Activated naive CD8-positive, alpha-beta T cell (primary cell): ENCODE results near the gene CCDC190.
"Not testable (repeated sequence)": the region's sequence is repeated elsewhere in the genome, so short reads cannot be mapped to it uniquely, and the experiment has no call there.

ENCODE experiments used
- H3K27ac Mint-ChIP-seq: one replicate; pipeline ENCODE4 v1.8.0; 2021; ENCODE audit warnings: mixed read lengths
- H3K27me3 Mint-ChIP-seq: one replicate; pipeline ENCODE4 v1.8.0; 2021; ENCODE audit warnings: mixed read lengths
- H3K36me3 Mint-ChIP-seq: one replicate; pipeline ENCODE4 v1.8.0; 2021; ENCODE audit warnings: mixed read lengths
- H3K4me1 Mint-ChIP-seq: one replicate; pipeline ENCODE4 v1.8.0; 2021; ENCODE audit warnings: low read depth, mixed read lengths
- H3K4me3 Mint-ChIP-seq: one replicate; pipeline ENCODE4 v1.8.0; 2021; ENCODE audit warnings: mild to moderate bottlenecking, mixed read lengths
- H3K9me3 Mint-ChIP-seq: one replicate; pipeline ENCODE4 v1.8.0; 2021; ENCODE audit warnings: low read depth, mixed read lengths

Gene CCDC190

DNA sequence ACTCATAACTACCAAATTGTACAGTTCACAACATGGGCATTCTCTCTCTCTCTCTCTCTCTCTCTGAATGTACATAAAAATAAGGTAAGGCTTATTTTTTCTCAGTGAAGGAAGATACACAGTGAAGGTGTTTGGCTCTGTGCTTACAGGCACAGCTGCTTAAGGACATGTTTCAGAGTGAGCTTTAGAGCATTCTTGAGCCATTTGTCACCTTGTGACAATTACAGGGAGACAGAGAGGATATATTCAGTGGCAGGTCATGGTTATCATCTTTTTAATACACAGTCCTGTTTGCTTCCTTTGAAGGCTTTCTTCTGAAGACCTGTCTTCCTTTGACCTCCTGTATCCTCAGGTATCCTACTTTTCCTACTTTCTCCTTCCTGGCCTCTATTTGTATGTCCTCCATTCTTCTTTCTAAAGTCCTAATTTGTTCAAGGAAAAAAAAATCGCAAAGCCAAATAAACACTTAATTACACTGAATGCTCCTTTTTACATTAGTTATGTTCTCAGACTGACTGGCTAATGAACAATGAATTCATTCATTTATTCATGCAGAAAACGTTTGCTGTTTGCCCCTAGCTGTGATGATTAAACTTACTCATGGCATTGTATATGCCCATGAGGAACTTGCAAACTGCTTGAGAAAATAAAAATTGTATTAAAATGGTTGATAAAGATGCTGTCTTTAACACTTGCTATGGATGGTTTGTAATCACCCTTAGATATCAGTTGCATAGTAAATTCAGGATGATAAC is 37.0 kb downstream of the CCDC190 start:
- no peak overlapping the region for H3K27ac Mint-ChIP-seq
- H3K27me3 Mint-ChIP-seq: peaks cover 38% of the 10 kb centered on the region
- no peak overlapping the region for H3K4me3 Mint-ChIP-seq

DNA sequence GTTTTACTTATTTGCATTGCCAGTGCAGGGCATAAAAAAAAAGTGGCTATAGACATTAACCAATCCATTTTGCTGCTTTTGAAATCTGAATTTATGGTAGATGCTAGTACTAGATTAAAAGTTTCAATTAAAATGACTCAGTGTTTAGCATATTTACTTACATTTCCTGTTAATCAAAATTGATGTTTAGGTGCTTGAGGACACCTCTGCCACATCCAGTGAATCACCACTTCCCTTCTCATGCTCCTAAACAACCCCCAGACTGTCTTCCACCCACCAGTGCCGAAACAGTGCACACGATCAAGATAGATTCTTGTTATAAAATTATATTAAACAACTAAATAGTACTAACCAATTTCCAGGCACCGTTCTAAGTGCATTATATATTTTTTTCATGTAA is 37.7 kb downstream of the CCDC190 start:
- no peak overlapping the region for H3K27ac Mint-ChIP-seq
- peak overlapping the region; percentile 54 for H3K4me3 Mint-ChIP-seq
- H3K36me3 Mint-ChIP-seq: peaks cover 6% of the 10 kb centered on the region
- H3K4me1 Mint-ChIP-seq: peaks cover 21% of the 10 kb centered on the region
- peaks cover 32% of the 10 kb centered on the region for H3K27me3 Mint-ChIP-seq
- H3K9me3 Mint-ChIP-seq: no peaks in the 10 kb centered on the region

More for the DNA sequence above, 37.0 kb downstream of the CCDC190 start:
- H3K9me3 Mint-ChIP-seq: no peaks in the 10 kb centered on the region
- H3K36me3 Mint-ChIP-seq: peaks cover 6% of the 10 kb centered on the region
- peaks cover 21% of the 10 kb centered on the region for H3K4me1 Mint-ChIP-seq

DNA sequence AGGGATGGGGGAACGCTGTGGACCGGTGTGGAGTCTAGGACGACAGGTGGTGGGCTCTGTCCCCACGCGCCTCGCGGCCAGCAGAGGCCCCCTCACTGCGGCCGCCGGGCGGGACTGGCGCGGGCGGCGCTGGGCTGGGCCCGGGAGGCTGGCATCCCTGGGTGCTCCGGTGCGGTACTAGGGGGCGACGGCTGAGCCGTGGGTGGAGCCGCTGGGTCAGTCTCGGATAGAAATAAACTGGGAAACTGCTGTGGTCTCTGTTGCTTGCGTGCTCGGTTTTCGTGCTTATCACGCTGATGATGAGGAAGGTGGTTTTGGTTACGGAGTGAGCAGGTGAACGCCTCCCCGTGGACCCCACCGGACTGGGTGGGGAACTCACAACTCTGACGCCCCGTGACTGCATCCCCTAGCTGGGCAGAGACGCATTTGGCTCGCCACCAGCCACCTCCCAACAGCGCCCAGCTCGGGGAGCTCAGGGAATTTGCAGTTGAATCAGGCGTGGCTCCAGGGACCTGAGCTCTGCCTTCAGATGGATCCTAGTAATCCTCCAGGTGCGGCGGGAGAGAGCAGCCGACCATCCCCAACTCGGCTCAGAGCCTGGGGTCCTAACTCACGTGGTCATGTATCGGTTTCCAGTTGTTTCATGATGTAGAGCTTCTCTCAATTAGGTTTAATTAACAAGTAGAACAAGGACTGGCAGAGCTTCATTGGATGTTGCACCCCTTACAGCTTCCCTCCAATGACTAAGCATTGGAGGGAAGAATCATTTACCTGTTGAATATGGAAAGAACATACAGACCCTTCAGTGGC is 38.4 kb downstream of the CCDC190 start:
- H3K27me3 Mint-ChIP-seq: peaks cover 30% of the 10 kb centered on the region
- H3K4me1 Mint-ChIP-seq: peaks cover 21% of the 10 kb centered on the region
- no peaks in the 10 kb centered on the region for H3K9me3 Mint-ChIP-seq
- peaks cover 7% of the 10 kb centered on the region for H3K36me3 Mint-ChIP-seq
- peak overlapping the region; percentile 63 for H3K4me3 Mint-ChIP-seq
- H3K27ac Mint-ChIP-seq: no peak overlapping the region

DNA sequence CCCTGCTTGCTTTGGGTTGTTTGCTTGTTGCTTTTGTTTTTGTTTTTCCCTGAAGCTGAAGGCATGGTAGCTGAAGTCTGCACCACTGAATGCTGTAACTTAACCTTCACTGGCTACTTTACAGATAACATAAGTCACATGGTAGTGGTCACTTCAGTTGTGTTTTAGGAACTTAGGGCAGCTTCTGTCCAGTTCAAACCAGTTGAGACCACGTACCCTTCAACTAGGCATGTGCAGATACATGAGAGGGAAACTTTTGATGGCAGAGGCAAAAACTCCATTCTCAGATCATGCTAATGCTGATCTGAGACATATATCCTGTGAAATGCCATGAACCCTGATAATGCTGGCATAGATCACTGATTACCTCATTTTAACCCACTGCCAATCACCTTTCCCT is 42.3 kb downstream of the CCDC190 start:
- Mint-ChIP-seq H3K4me1 (peaks cover 18% of the 10 kb centered on the region), H3K27me3 (peaks cover 15% of the 10 kb centered on the region)
- not testable (repeated sequence) for H3K4me3 Mint-ChIP-seq, H3K36me3 Mint-ChIP-seq, H3K27ac Mint-ChIP-seq, H3K9me3 Mint-ChIP-seq

DNA sequence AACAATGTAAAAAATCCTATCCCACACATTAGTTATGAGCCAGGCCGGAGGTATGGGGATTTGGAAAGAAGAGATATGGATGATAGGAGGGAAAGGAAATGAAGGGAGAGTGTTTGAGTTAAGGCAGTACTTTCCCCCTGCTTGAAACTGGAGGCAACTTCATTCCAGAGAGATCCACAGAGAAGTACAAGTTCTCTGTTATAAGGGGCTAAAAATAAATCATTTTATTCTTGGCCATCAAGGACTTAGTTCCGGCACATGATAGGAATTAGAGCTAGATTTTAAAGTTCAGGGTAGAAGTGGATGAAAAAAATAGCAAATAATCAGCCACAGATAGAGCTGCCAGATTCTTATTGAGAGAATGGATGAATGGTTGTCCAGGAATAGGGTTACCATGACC is 42.8 kb downstream of the CCDC190 start:
- H3K4me3 Mint-ChIP-seq, H3K27ac Mint-ChIP-seq, H3K9me3 Mint-ChIP-seq, H3K36me3 Mint-ChIP-seq: not testable (repeated sequence)
- Mint-ChIP-seq H3K4me1 (peaks cover 13% of the 10 kb centered on the region), H3K27me3 (peaks cover 11% of the 10 kb centered on the region)

DNA sequence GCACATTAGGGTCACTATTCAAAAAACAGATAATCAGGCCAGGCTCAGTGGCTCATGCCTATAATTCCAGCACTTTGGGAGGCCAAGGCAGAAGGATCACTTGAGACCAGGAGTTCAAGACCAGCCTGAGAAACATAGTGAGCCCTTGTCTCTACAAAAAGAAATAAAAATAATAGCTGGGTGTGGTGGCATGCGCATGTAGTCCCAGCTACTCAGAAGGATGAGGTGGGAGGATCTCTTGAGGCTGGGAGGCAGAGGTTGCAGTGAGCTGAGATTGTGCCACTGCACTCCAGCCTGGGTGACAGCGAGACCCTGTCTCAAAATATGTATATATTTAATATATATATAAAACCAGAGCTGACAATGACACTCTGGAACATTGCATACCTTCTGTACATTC is 48.6 kb downstream of the CCDC190 start:
- not testable (repeated sequence) for H3K4me3 Mint-ChIP-seq, H3K27me3 Mint-ChIP-seq, H3K9me3 Mint-ChIP-seq, H3K4me1 Mint-ChIP-seq, H3K27ac Mint-ChIP-seq
- peaks cover 15% of the 10 kb centered on the region for H3K36me3 Mint-ChIP-seq

GRCh38 chr1:162807503-162807902 is 53.5 kb downstream of the CCDC190 start:
- peaks cover 27% of the 10 kb centered on the region for H3K36me3 Mint-ChIP-seq
- H3K4me3 Mint-ChIP-seq, H3K27ac Mint-ChIP-seq, H3K27me3 Mint-ChIP-seq, H3K4me1 Mint-ChIP-seq, H3K9me3 Mint-ChIP-seq: not testable (repeated sequence)
